Measurements from ENCODE around the gene ADAM33. TPM values are rescaled to one million over a fixed set of nuclear protein-coding genes. Genes with fewer than 3 reads are reported as not detected.

ADAM33 gene
- total and polyA plus RNA-seq, 2 of the 8 experiments (the other 6 are each of a cell fraction or from before 2014, with no cell fraction given): 4.2 to 6.0 TPM

- no peak overlapping the region for H3K56ac ChIP-seq (replicated peaks; ENCODE audit: insufficient read length, low read depth, low read length)
- 71% methylated on average over 4 of the region's 4 CpGs; no CpG with 5 or more reads in 1 of the 2 experiments for WGBS, 2 experiments (ENCODE audit: extremely low coverage in 1 of 2, insufficient coverage in 1 of 2, insufficient read length in 1 of 2, insufficient replicate concordance in 2 of 2, low coverage in 1 of 2, low lambda C conversion rate in 2 of 2, missing lambda C conversion rate in 1 of 2)
- no peak overlapping the region for H2AK5ac ChIP-seq (ENCODE audit: low read depth, low read length)
- H3K79me1 ChIP-seq (ENCODE audit: low read depth, low read length): no peaks in the 10 kb centered on the region
- CTCF ChIA-PET (ENCODE audit: partially characterized antibody): interaction anchor here (0.6 to 42.0 kb wide), 21 partner anchors 11 to 154 kb away, joined by 3 to 1432 read pairs (median 6); partner anchors contain the start of genes ADAM33, ADISSP, CENPB and HSPA12B
- H2BK5ac ChIP-seq (ENCODE audit: low read depth, low read length): no peak overlapping the region
- no peak overlapping the region for H3K27ac ChIP-seq (ENCODE audit: low read depth, low read length)
- H4K5ac ChIP-seq (ENCODE audit: insufficient read length, low read depth, low read length): no peak overlapping the region
- peaks cover 4% of the 10 kb centered on the region; the same call in 1 of the 2 replicates for H3K23me2 ChIP-seq (ENCODE audit: low read depth, low read length)
- H4K20me1 ChIP-seq (replicated peaks in 1 of 2; ENCODE audit: control insufficient read depth in 1 of 2, insufficient read depth in 2 of 2, low read length in 2 of 2): no peaks in the 10 kb centered on the region
- H2BK20ac ChIP-seq (ENCODE audit: low read length): no peak overlapping the region
- H4K91ac ChIP-seq (replicated peaks; ENCODE audit: insufficient read length, low read length): no peak overlapping the region
- H2AFZ ChIP-seq (ENCODE audit: low read length): no peak overlapping the region
- H3K4me1 ChIP-seq (replicated peaks in 1 of 4; ENCODE audit: control insufficient read depth in 3 of 4, insufficient read depth in 4 of 4, low read length in 3 of 4): no peaks in the 10 kb centered on the region
- H3K18ac ChIP-seq (ENCODE audit: extremely low read depth, low read length): no peak overlapping the region
- no peak overlapping the region for H3K23ac ChIP-seq (ENCODE audit: insufficient read length)
- no peak overlapping the region for H3K14ac ChIP-seq (ENCODE audit: insufficient read length)
- no peak overlapping the region for H3K4ac ChIP-seq (replicated peaks; ENCODE audit: insufficient read length, low read depth, low read length)
- FAIRE-seq (peak; percentile 19), DNase-seq (ENCODE audit: low read depth in 1 of 2, low spot score in 2 of 2) (peak; percentile 25 to 72)
- H2BK15ac ChIP-seq (ENCODE audit: low read length): no peak overlapping the region
- no peak overlapping the region for H3K4me2 ChIP-seq (ENCODE audit: insufficient read depth in 1 of 2, low read depth in 2 of 2, low read length in 2 of 2)
- no peaks in the 10 kb centered on the region for H3K79me2 ChIP-seq (ENCODE audit: control insufficient read depth in 1 of 2, insufficient read depth in 2 of 2, low read length in 2 of 2)
- H2BK12ac ChIP-seq (ENCODE audit: low read depth, low read length): no peak overlapping the region
- no peak overlapping the region for H3K4me3 ChIP-seq (ENCODE audit: extremely low read depth in 1 of 4, insufficient read depth in 2 of 4, low read depth in 3 of 4, low read length in 4 of 4)
- no peak overlapping the region for H3K9ac ChIP-seq (replicated peaks in 1 of 4; ENCODE audit: extremely low read depth in 1 of 4, low read depth in 3 of 4, low read length in 3 of 4)
- H4K8ac ChIP-seq (ENCODE audit: extremely low read depth, insufficient read depth, low read length): no peak overlapping the region
- no peaks in the 10 kb centered on the region for H3K36me3 ChIP-seq (ENCODE audit: control insufficient read depth in 2 of 4, insufficient read depth in 4 of 4, low read length in 3 of 4)
- H3K9me3 ChIP-seq (ENCODE audit: insufficient read depth in 2 of 2, low read depth in 1 of 2, low read length in 1 of 2): no peaks in the 10 kb centered on the region
- POLR2A ChIA-PET (ENCODE audit: partially characterized antibody): interaction anchor here (0.6 to 1.3 kb wide), 5 partner anchors 9 to 52 kb away, joined by 3 to 4 read pairs (median 3); partner anchors contain the start of genes ADISSP and HSPA12B
- H3K27me3 ChIP-seq (replicated peaks in 1 of 4; ENCODE audit: control insufficient read depth in 3 of 4, extremely low read depth in 1 of 4, insufficient read depth in 3 of 4, low read length in 3 of 4): no peaks in the 10 kb centered on the region
- H2BK120ac ChIP-seq (replicated peaks; ENCODE audit: low read depth, low read length): no peak overlapping the region
- TF ChIP-seq TAF1 (IDR thresholded peaks at IDR 0.05; ENCODE audit: low read depth, low read length) (no peak), CHD2 (IDR thresholded peaks at IDR 0.05; ENCODE audit: low read length) (no peak), ATF2 (IDR thresholded peaks at IDR 0.05; ENCODE audit: low read length) (no peak), RAD21 (IDR thresholded peaks at IDR 0.05 in 1 of 2, conservative IDR thresholded peaks at IDR 0.05 in 1 of 2; ENCODE audit: low read depth in 2 of 2, low read length in 2 of 2) (peak; percentile 90 to 97), TBP (IDR thresholded peaks at IDR 0.05; ENCODE audit: low read depth, low read length) (no peak), NANOG (IDR thresholded peaks at IDR 0.05; ENCODE audit: insufficient read depth, low read depth, low read length, poor library complexity, severe bottlenecking) (no peak)
Observed at GRCh38 chr20:3716195-3716834, 34.5 kb upstream of the ADAM33 start.

Measured in H1 (cell line).